ENCODE results near the gene TMEM132D. TPM values are rescaled to one million over a fixed set of nuclear protein-coding genes. Genes with fewer than 3 reads are reported as not detected.

TMEM132D gene
- total RNA-seq, 1 donor from 2014 or later: 1.0 TPM

- no peaks in the 10 kb centered on the region for H3K27me3 ChIP-seq
- intact Hi-C loops (cut with DNase I): no loop called here
- no peak overlapping the region for H3K4me3 ChIP-seq
- no peak for DNase-seq
- TF ChIP-seq CTCF (IDR thresholded peaks at IDR 0.05): no peak
- no peaks in the 10 kb centered on the region for H3K4me1 ChIP-seq
- no peak for ATAC-seq
- no peak overlapping the region for H3K27ac ChIP-seq
- no peaks in the 10 kb centered on the region for H3K36me3 ChIP-seq
- no peaks in the 10 kb centered on the region for H3K9me3 ChIP-seq
These were observed 818.7 kb downstream of the TMEM132D start for GRCh38 chr12:129084875-129085826.

GRCh38 chr12:129083121-129083840, 820.5 kb downstream of the TMEM132D start:
- H3K27me3 ChIP-seq: no peaks in the 10 kb centered on the region
- intact Hi-C loops (cut with DNase I): no loop called here
- no peak for TF ChIP-seq CTCF (IDR thresholded peaks at IDR 0.05)
- ATAC-seq (no peak), DNase-seq (no peak)
- no peaks in the 10 kb centered on the region for H3K4me1 ChIP-seq
- no peak overlapping the region for H3K27ac ChIP-seq
- no peak overlapping the region for H3K4me3 ChIP-seq
- no peaks in the 10 kb centered on the region for H3K36me3 ChIP-seq
- H3K9me3 ChIP-seq: no peaks in the 10 kb centered on the region

- Histone ChIP-seq H3K4me1 (no peaks in the 10 kb centered on the region), H3K27me3 (no peaks in the 10 kb centered on the region), H3K4me3 (no peak overlapping the region), H3K27ac (no peak overlapping the region), H3K9me3 (no peaks in the 10 kb centered on the region), H3K36me3 (no peaks in the 10 kb centered on the region)
- DNase-seq (no peak), ATAC-seq (no peak)
- intact Hi-C loops (cut with DNase I): no loop called here
- TF ChIP-seq CTCF (IDR thresholded peaks at IDR 0.05): no peak
These were observed 821.4 kb downstream of the TMEM132D start for GRCh38 chr12:129082441-129082840.

DNA sequence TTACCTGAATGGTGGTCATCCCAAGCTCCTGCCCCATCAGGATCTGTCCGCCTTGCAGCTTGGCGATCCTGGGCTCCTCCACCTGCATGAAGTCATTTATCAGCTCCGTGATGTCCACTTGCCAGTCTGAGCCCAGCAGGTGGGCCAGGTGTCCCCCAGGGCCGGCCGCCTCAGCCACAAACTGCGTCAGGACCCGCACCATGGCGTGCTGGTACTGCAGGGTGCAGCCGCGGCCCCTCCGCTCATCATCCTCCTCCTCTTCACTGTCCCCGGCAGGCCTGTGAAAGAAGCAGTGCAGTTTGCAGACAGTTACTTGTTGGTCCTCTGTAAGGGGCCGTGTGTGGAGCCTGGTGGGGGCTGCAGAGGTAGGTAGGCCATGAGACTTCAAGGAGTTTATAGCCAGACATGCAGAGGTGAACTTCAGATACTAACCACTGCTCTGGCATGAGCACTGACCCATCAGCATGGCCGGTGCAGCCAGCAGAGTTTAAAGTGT, 822.0 kb downstream of the TMEM132D start:
- H3K4me3 ChIP-seq: no peak overlapping the region
- ATAC-seq: no peak
- H3K27ac ChIP-seq: no peak overlapping the region
- TF ChIP-seq CTCF (IDR thresholded peaks at IDR 0.05): no peak
- no peaks in the 10 kb centered on the region for H3K4me1 ChIP-seq
- H3K27me3 ChIP-seq: no peaks in the 10 kb centered on the region
- no peaks in the 10 kb centered on the region for H3K9me3 ChIP-seq
- no peaks in the 10 kb centered on the region for H3K36me3 ChIP-seq
- intact Hi-C loops (cut with DNase I): no loop called here
- DNase-seq: no peak

DNA sequence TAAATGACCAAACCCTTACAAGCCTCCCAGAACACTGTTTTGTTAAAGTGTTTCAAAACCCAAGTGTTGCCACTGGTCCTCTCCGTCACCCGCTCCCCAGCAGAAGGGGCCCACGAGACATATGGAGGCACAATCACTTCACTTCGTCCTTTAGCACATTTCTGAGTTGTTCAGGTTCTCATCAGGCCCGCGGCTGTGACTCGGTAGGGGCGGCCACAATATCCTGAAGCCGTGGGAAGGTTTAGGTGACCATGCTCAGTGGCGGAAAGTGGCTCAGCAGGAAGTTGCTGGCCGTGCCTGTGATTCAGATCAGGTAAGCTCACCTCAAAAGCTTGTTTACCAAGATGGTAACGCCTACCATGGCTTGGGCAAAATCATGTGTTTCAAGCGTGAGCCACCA, 823.0 kb downstream of the TMEM132D start:
- intact Hi-C loops (cut with DNase I): no loop called here
- DNase-seq: no peak

More for the DNA sequence above, 823.0 kb downstream of the TMEM132D start:
- Histone ChIP-seq H3K27me3 (no peaks in the 10 kb centered on the region), H3K27ac (no peak overlapping the region), H3K4me1 (no peaks in the 10 kb centered on the region), H3K4me3 (no peak overlapping the region), H3K9me3 (no peaks in the 10 kb centered on the region), H3K36me3 (no peaks in the 10 kb centered on the region)
- TF ChIP-seq CTCF (IDR thresholded peaks at IDR 0.05): no peak
- ATAC-seq: no peak
